GM19099 (cell line): Measurements from ENCODE around the gene RIF1.

Experiments
- POLR2A ChIP-seq: IDR thresholded peaks from 3 replicates; pipeline ENCODE4 v1.6.1; 2011; ENCODE audit warnings: low read depth; ENCODE audit not compliant: insufficient read length; ENCODE audit errors: extremely low read depth

The RIF1 gene

DNA sequence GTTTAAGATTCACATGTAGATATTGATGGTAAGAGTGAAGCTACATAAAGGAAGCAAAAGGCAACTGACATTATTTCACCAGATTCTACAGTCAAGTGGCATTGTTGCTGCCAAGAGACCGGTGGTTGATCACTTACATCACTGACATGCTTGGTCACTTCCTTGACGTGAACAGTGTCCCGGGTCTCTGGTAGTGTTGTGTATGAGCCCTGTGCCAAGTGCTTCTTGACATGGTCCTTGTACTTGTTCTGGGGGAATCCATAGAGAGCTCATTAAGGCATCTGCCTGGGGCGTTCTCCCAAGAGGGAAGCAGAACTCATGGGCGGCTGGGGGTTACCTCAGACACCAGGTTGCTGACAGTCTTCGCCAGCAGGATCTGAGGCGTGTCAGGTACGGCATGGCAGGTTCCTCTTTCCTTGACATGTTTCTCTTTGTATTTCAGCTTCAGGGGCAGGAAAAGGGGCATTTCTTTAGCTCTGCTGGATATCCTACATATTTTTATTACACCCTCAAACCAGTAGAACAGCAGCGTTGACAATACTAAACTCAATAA is 116.2 kb downstream of the RIF1 start:
- no peak for TF ChIP-seq POLR2A

DNA sequence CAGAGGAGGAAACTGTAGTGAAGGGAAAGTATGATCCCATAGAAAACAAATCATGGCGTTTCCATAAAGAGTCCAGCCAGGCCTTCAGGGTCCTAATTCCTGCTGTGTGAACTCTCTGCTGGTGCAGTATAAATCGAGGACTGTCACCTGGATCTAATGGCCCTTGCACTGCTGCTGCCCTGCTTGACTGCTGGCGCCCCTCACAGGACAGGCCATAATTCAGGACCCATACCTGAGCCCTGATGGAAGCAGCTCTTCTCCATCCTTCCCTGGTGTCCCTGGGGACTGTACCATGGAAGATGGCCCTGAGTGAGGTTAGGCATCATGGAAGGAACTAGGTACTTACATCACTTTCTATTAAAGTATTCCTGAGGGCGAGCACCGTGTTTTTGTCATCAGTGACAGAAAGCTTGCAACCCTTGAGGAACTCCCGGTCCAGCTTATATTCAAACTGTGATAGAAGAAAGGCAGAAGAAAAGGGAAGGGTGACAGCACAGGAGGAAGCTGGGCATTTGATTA is 116.9 kb downstream of the RIF1 start:
- TF ChIP-seq POLR2A, result no peak
